A673 (cell line): Measurements from ENCODE around the gene PCDHB16. TPM values are rescaled to one million over a fixed set of nuclear protein-coding genes. Genes with fewer than 3 reads are reported as not detected.
A peak's percentile ranks its signal among the peaks of the same experiment; 100 is the strongest.
"Not testable (repeated sequence)": the region's sequence is repeated elsewhere in the genome, so short reads cannot be mapped to it uniquely, and the experiment has no call there.

Experiments
- BruUV-seq: library from RNA; stranded (reverse); fragments of 400-500 nt; replicated peaks from 2 replicates; lab custom pipeline; 2021; lab: Mats Ljungman, UMichigan
- CTCF ChIA-PET: fragments of 300-600 bp; sonication (Branson Sonifier 250); formaldehyde crosslinking; loops from one replicate; lab custom pipeline; 2022; ENCODE audit warnings: antibody characterized with exemption; lab: Charles Lee
- POLR2A ChIA-PET: fragments of 300-600 bp; sonication (Branson Sonifier 250); formaldehyde crosslinking; loops from one replicate; lab custom pipeline; 2022; ENCODE audit warnings: antibody characterized with exemption; ENCODE audit not compliant: low non-redundant PET; lab: Charles Lee
- DNase-seq: peaks from one replicate; pipeline ENCODE4 v3.0.0-alpha.2; 2015; ENCODE audit warnings: low spot score
- H3K27ac ChIP-seq: fragments of 200-600 bp; sonication (generic); 2 replicates; pipeline ENCODE4 v1.5.1; 2016; ENCODE audit warnings: mixed run types, low read depth, mild to moderate bottlenecking, mixed read lengths, antibody characterized with exemption, low read length; ENCODE audit not compliant: poor library complexity, severe bottlenecking
- H3K27me3 ChIP-seq: fragments of 200-600 bp; sonication (generic); replicated peaks from 2 replicates; pipeline ENCODE4 v1.6.1; 2017; ENCODE audit warnings: mixed run types, low read depth, mild to moderate bottlenecking, mixed read lengths, antibody characterized with exemption, low read length; ENCODE audit not compliant: insufficient read depth, poor library complexity
- H3K36me3 ChIP-seq: fragments of 200-600 bp; sonication (generic); 2 replicates; pipeline ENCODE4 v1.6.1; 2016; ENCODE audit warnings: mixed run types, mild to moderate bottlenecking, mixed read lengths, antibody characterized with exemption, low read length; ENCODE audit not compliant: insufficient read depth, poor library complexity, severe bottlenecking
- H3K4me1 ChIP-seq: fragments of 200-600 bp; sonication (generic); 2 replicates; pipeline ENCODE4 v1.6.1; 2017; ENCODE audit warnings: mixed run types, mild to moderate bottlenecking, mixed read lengths, antibody characterized with exemption, low read length; ENCODE audit not compliant: insufficient read depth, poor library complexity, severe bottlenecking
- H3K4me3 ChIP-seq: fragments of 200-600 bp; sonication (generic); 2 replicates; pipeline ENCODE4 v1.5.1; 2016; ENCODE audit warnings: low read depth, mixed run types, mild to moderate bottlenecking, mixed read lengths, low read length; ENCODE audit not compliant: poor library complexity, severe bottlenecking
- H3K9me3 ChIP-seq: fragments of 200-600 bp; sonication (generic); 2 replicates; pipeline ENCODE4 v1.6.1; 2016; ENCODE audit warnings: mixed run types, low read depth, mild to moderate bottlenecking, mixed read lengths, antibody characterized with exemption, low read length; ENCODE audit not compliant: poor library complexity, severe bottlenecking
- CTCF ChIP-seq: fragments of 300-800, 200-600 bp; sonication (generic); conservative IDR thresholded peaks from 2 replicates; pipeline ENCODE4 v1.5.1; 2017; ENCODE audit warnings: low read depth, mild to moderate bottlenecking, antibody characterized with exemption, low read length, moderate library complexity, mixed read lengths
- EZH2 ChIP-seq: fragments of 200-600 bp; sonication (generic); IDR thresholded peaks from 2 replicates; pipeline ENCODE4 v1.6.1; 2017; ENCODE audit warnings: borderline replicate concordance, low read depth, mild to moderate bottlenecking, mixed read lengths, antibody characterized with exemption, low read length; ENCODE audit not compliant: poor library complexity, severe bottlenecking
- intact Hi-C: fragments of 100-400 bp; cut with micrococcal nuclease; formaldehyde crosslinking; loops from one replicate; pipeline ENCODE4 v1.10.0; 2022; ENCODE audit not compliant: unreplicated experiment
- total RNA-seq: library from RNA; stranded (reverse); gene quantifications from 2 replicates; pipeline ENCODE4 v1.2.3, GENCODE V29; 2021

Gene PCDHB16
- total RNA-seq, 1 experiment from 2014 or later: 11.3 TPM

GRCh38 chr5:141223112-141223783 lies 41.1 kb downstream of the PCDHB16 start, which contains the start of gene PCDHB14:
Gene PCDHB14, plus strand, starts transcription at chr5:141223343. Its CDS starts 163 bp downstream, at chr5:141223506.
- peaks cover 18% of the 10 kb centered on the region for H3K9me3 ChIP-seq
- no peaks in the 10 kb centered on the region for H3K36me3 ChIP-seq
- CTCF ChIA-PET: interaction anchor here (0.6 to 3.3 kb wide), 30 partner anchors 22 to 741 kb away, joined by 3 to 47 read pairs (median 5); partner anchors contain the start of genes HDAC3, PCDHB11, PCDHB15 and PCDHB16
- peak; percentile 95 for DNase-seq
- H3K27me3 ChIP-seq: no peaks in the 10 kb centered on the region
- H3K4me3 ChIP-seq: peak within 1 kb of the TSS; percentile 44
- BruUV-seq: no TSS peak
- TF ChIP-seq EZH2 (no peak), CTCF (peak; percentile 67)
- peak within 1 kb of the TSS; percentile 64 for H3K27ac ChIP-seq
- POLR2A ChIA-PET: interaction anchor here (0.5 to 1.0 kb wide), 2 partner anchors 341 to 1428 kb away, joined by 3 to 4 read pairs; no protein-coding TSS in a partner anchor
- intact Hi-C loops: loop anchor here (1.0 to 2.0 kb wide), 2 partner anchors 338 to 341 kb away; no protein-coding TSS in a partner anchor
- no peaks in the 10 kb centered on the region for H3K4me1 ChIP-seq

- DNase-seq, H3K27me3 ChIP-seq, H3K27ac ChIP-seq, BruUV-seq, H3K36me3 ChIP-seq, intact Hi-C loops, H3K4me1 ChIP-seq, H3K4me3 ChIP-seq, POLR2A ChIA-PET: not testable (repeated sequence)
- CTCF ChIA-PET: interaction anchor here (3.3 kb wide), 1 partner anchor 339 kb away, joined by 47 read pairs; no protein-coding TSS in a partner anchor
- peaks cover 26% of the 10 kb centered on the region for H3K9me3 ChIP-seq
Observed at GRCh38 chr5:141224844-141225243, 42.7 kb downstream of the PCDHB16 start.

- H3K27me3 ChIP-seq, CTCF ChIA-PET, H3K4me3 ChIP-seq, H3K36me3 ChIP-seq, BruUV-seq, POLR2A ChIA-PET, DNase-seq, H3K27ac ChIP-seq, H3K4me1 ChIP-seq, intact Hi-C loops: not testable (repeated sequence)
- H3K9me3 ChIP-seq: peaks cover 31% of the 10 kb centered on the region
Observed at GRCh38 chr5:141225421-141225820, 43.2 kb downstream of the PCDHB16 start.

- TF ChIP-seq EZH2 (no peak), CTCF (peak; percentile 46; the same call in 1 of the 2 replicates)
- no peaks in the 10 kb centered on the region for H3K4me1 ChIP-seq
- H3K27me3 ChIP-seq: no peaks in the 10 kb centered on the region
- ChIA-PET POLR2A (no interaction called here), CTCF (interaction anchor here (0.6 kb wide), 1 partner anchor 358 kb away, joined by 5 read pairs; no protein-coding TSS in a partner anchor)
- H3K4me3 ChIP-seq: no peak overlapping the region
- no TSS peak for BruUV-seq
- no peak overlapping the region for H3K27ac ChIP-seq
- no peak for DNase-seq
- H3K9me3 ChIP-seq: peaks cover 49% of the 10 kb centered on the region
- intact Hi-C loops: no loop called here
- H3K36me3 ChIP-seq: no peaks in the 10 kb centered on the region
Observed at GRCh38 chr5:141234109-141234667, 52.0 kb downstream of the PCDHB16 start.
